GM12878 (cell line): ENCODE data around the gene CACNA1I. TPM values are rescaled to one million over a fixed set of nuclear protein-coding genes. Genes with fewer than 3 reads are reported as not detected.

Experiments used
- ATAC-seq: fragments of 200-7000 bp; cut with Tn5 transposase; 3 replicates; pipeline ENCODE4 v1.9.1; 2020; ENCODE audit warnings: mild to moderate bottlenecking, moderate library complexity
- BruUV-seq: library from RNA; stranded (reverse); fragments of 400-500 nt; replicated peaks from 2 replicates; lab custom pipeline; 2021; lab: Mats Ljungman, UMichigan
- CTCF ChIA-PET: fragments of 300-600 bp; sonication (Branson Sonifier 250); formaldehyde crosslinking; extraction: SDS; loops from one replicate; lab custom pipeline; 2021; ENCODE audit warnings: inconsistent platforms; lab: Yijun Ruan, JAX
- POLR2A ChIA-PET: fragments of 350-600 bp; formaldehyde crosslinking; extraction: SDS; loops from one replicate; lab custom pipeline; 2021; ENCODE audit warnings: inconsistent platforms; lab: Charles Lee
- RAD21 ChIA-PET: fragments of 300-600 bp; sonication (Branson Sonifier 250); formaldehyde crosslinking; loops from one replicate; lab custom pipeline; 2023; ENCODE audit warnings: antibody characterized with exemption; ENCODE audit not compliant: unreplicated experiment; lab: Charles Lee
- SMC1A ChIA-PET: fragments of 300-600 bp; sonication (Branson Sonifier 250); formaldehyde crosslinking; loops from one replicate; lab custom pipeline; 2023; ENCODE audit not compliant: unreplicated experiment, uncharacterized antibody; lab: Charles Lee
- DNase-seq: peaks from one replicate; pipeline ENCODE4 v3.0.0-alpha.2; 2011; ENCODE audit warnings: low read depth, low spot score
- FAIRE-seq: peaks from 3 replicates; lab custom pipeline; 2011; peaks lifted over from hg19 to GRCh38; lab: Jason Lieb, UNC
- H2AFZ ChIP-seq: 2 replicates; pipeline ENCODE4 v1.6.0; 2011; ENCODE audit warnings: low read depth, low read length, control low read depth; ENCODE audit not compliant: control insufficient read depth
- H3K27ac ChIP-seq: 2 replicates; pipeline ENCODE4 v1.5.1; 2011; ENCODE audit warnings: control low read depth; ENCODE audit not compliant: control insufficient read depth, insufficient read depth
- H3K27me3 ChIP-seq, 2 experiments: replicated peaks in 1 of 2; 2 replicates each; pipeline versions ENCODE4 v1.6.0 to v1.6.1; 2011; ENCODE audit warnings: low read length in 1 of 2; ENCODE audit not compliant: control insufficient read depth in 2 of 2, insufficient read depth in 2 of 2
- H3K36me3 ChIP-seq, 2 experiments: 2 replicates each; pipeline ENCODE4 v1.5.1; 2011; ENCODE audit warnings: low read length in 1 of 2; ENCODE audit not compliant: control insufficient read depth in 2 of 2, insufficient read depth in 2 of 2
- H3K4me1 ChIP-seq: 2 replicates; pipeline ENCODE4 v1.6.1; 2011; ENCODE audit warnings: mild to moderate bottlenecking, low read length, moderate library complexity, mixed read lengths; ENCODE audit not compliant: control insufficient read depth, insufficient read depth
- H3K4me2 ChIP-seq: 2 replicates; pipeline ENCODE4 v1.6.0; 2011; ENCODE audit warnings: control low read depth; ENCODE audit not compliant: control insufficient read depth, insufficient read depth
- H3K4me3 ChIP-seq: fragments of 200-600 bp; sonication (generic); 2 replicates; pipeline ENCODE4 v1.5.1; 2016
- H3K79me2 ChIP-seq: 2 replicates; pipeline ENCODE4 v1.6.0; 2011; ENCODE audit warnings: low read length; ENCODE audit not compliant: control insufficient read depth, insufficient read depth
- H3K9ac ChIP-seq: 2 replicates; pipeline ENCODE4 v1.8.0; 2011; ENCODE audit warnings: low read length, control low read depth, mixed read lengths; ENCODE audit not compliant: control insufficient read depth, insufficient read depth
- H3K9me3 ChIP-seq: replicated peaks from 3 replicates; pipeline ENCODE4 v1.5.1; 2011; ENCODE audit warnings: mild to moderate bottlenecking, low read length; ENCODE audit not compliant: control insufficient read depth, insufficient read depth
- H4K20me1 ChIP-seq: 2 replicates; pipeline ENCODE4 v1.6.0; 2011; ENCODE audit not compliant: control insufficient read depth, insufficient read depth
- ATF2 ChIP-seq: IDR thresholded peaks from 2 replicates; pipeline ENCODE4 v1.6.1; 2012; ENCODE audit warnings: low read length, inconsistent platforms
- CREM ChIP-seq: IDR thresholded peaks from 2 replicates; pipeline ENCODE4 v1.6.1; 2014; ENCODE audit warnings: antibody characterized with exemption, low read depth
- E2F8 ChIP-seq: fragments of 450-650 bp; IDR thresholded peaks from 2 replicates; pipeline ENCODE4 v1.6.1; 2018; ENCODE audit warnings: mild to moderate bottlenecking, low read depth, moderate library complexity; ENCODE audit not compliant: partially characterized antibody
- GABPA ChIP-seq: IDR thresholded peaks from 2 replicates; pipeline ENCODE4 v1.6.1; 2014; ENCODE audit warnings: antibody characterized with exemption, low read depth, mild to moderate bottlenecking, inconsistent platforms
- HDGF ChIP-seq: fragments of 450-650 bp; IDR thresholded peaks from 2 replicates; pipeline ENCODE4 v1.6.1; 2016; ENCODE audit warnings: antibody characterized with exemption
- IRF3 ChIP-seq: fragments of 450-650 bp; IDR thresholded peaks from 2 replicates; pipeline ENCODE4 v1.6.1; 2014; ENCODE audit warnings: mild to moderate bottlenecking
- KAT2A ChIP-seq: conservative IDR thresholded peaks from 2 replicates; pipeline ENCODE4 v1.6.1; 2011; ENCODE audit warnings: low read depth, low read length; ENCODE audit not compliant: control insufficient read depth
- MXI1 ChIP-seq: fragments of 150-350 bp; IDR thresholded peaks from 2 replicates; pipeline ENCODE4 v1.6.1; 2011; ENCODE audit warnings: low read depth, mild to moderate bottlenecking, inconsistent platforms, low read length, improper control_type of control experiment
- NFIC ChIP-seq: IDR thresholded peaks from 2 replicates; pipeline ENCODE4 v1.6.1; 2012; ENCODE audit warnings: low read depth, mild to moderate bottlenecking, inconsistent platforms, low read length, moderate library complexity
- NFYB ChIP-seq: IDR thresholded peaks from 2 replicates; pipeline ENCODE4 v1.6.1; 2011; ENCODE audit warnings: low read depth, mild to moderate bottlenecking, low read length, improper control_type of control experiment, moderate library complexity; ENCODE audit not compliant: insufficient read depth
- NR2C1 ChIP-seq: fragments of 450-650 bp; IDR thresholded peaks from 2 replicates; pipeline ENCODE4 v1.6.1; 2017; ENCODE audit warnings: antibody characterized with exemption, mild to moderate bottlenecking, moderate library complexity
- STAT3 ChIP-seq: IDR thresholded peaks from 2 replicates; pipeline ENCODE4 v1.6.1; 2011; ENCODE audit warnings: low read depth, low read length, improper control_type of control experiment
- ZBTB4 ChIP-seq: fragments of 450-650 bp; formaldehyde crosslinking; IDR thresholded peaks from 2 replicates; pipeline ENCODE4 v1.4.0; 2022; ENCODE audit warnings: mild to moderate bottlenecking, moderate library complexity
- ZNF217 ChIP-seq: fragments of 450-650 bp; IDR thresholded peaks from 2 replicates; pipeline ENCODE4 v1.6.1; 2017; ENCODE audit warnings: antibody characterized with exemption, mild to moderate bottlenecking
- WGBS: methylation state at CpG from one replicate; pipeline ENCODE4 v1.1.6; 2016; ENCODE audit warnings: low lambda C conversion rate; ENCODE audit not compliant: insufficient replicate concordance, insufficient coverage; ENCODE audit errors: missing lambda C conversion rate; 5-methylcytosine and 5-hydroxymethylcytosine counted together
- in situ Hi-C: fragments of 300-500 bp; cut with MboI; formaldehyde crosslinking; loops from 9 replicates; pipeline ENCODE4 v1.14.3; 2018; ENCODE audit warnings: mixed read lengths
- intact Hi-C: fragments of 100-400 bp; cut with micrococcal nuclease; formaldehyde crosslinking; loops from one replicate; pipeline ENCODE4 v1.14.2; 2022; ENCODE audit not compliant: unreplicated experiment
- polyA plus RNA-seq, 11 experiments: library from polyadenylated mRNA; depleted of rRNA in 4 of 11; unstranded in 6 of 11; stranded (reverse) in 5 of 11; fragments of >200 nt; fragmentation: Nextera tagmentation in 4 of 11; fragmentation: Illumina TruSeq in 1 of 11; extraction: Ambion mirVana in 4 of 11; extraction: Trizol in 1 of 11; gene quantifications; 1 replicate in 1 of 11; 2 replicates in 10 of 11; pipeline versions ENCODE4 v1.2.1 to v1.2.3, GENCODE V29; 2011 to 2016; ENCODE audit warnings: inconsistent platforms in 2 of 11, missing spikeins in 2 of 11, low read depth in 1 of 11
- total RNA-seq, 4 experiments: library from RNA; depleted of rRNA in 3 of 4; stranded (reverse); fragments of >200 nt in 3 of 4; fragmentation: Illumina TruSeq in 1 of 4; extraction: Trizol in 1 of 4; gene quantifications; 2 replicates each; pipeline versions ENCODE4 v1.2.1 to v1.2.3, GENCODE V29; 2013 to 2021

The CACNA1I gene
- total and polyA plus RNA-seq, 10 of the 15 experiments (the other 5 are each of a cell fraction or from before 2014, with no cell fraction given) = 0.01 to 0.03 TPM; not detected in 8

- H3K36me3 ChIP-seq = no peaks in the 10 kb centered on the region
- H3K4me1 ChIP-seq = no peaks in the 10 kb centered on the region
- ChIA-PET RAD21 (interaction anchor here (1.4 kb wide), 1 partner anchor 390 kb away, joined by 6 read pairs; no protein-coding TSS in a partner anchor), POLR2A (no interaction called here), SMC1A (no interaction called here), CTCF (no interaction called here)
- H3K27me3 ChIP-seq = no peaks in the 10 kb centered on the region
- no peak overlapping the region for H3K4me2 ChIP-seq
- H4K20me1 ChIP-seq = no peaks in the 10 kb centered on the region; the same call in 1 of the 2 replicates
- no peak overlapping the region for H3K4me3 ChIP-seq
- no peaks in the 10 kb centered on the region for H3K9me3 ChIP-seq
- no peaks in the 10 kb centered on the region for H3K79me2 ChIP-seq
- H3K27ac ChIP-seq = no peak overlapping the region
- DNase-seq (no peak), FAIRE-seq (no peak), ATAC-seq (no peak)
- WGBS = 25% methylated on average over 18 of the region's 18 CpGs
- H3K9ac ChIP-seq = no peak overlapping the region
- intact Hi-C loops = loop anchor here (10.0 kb wide), 1 partner anchor 300 kb away; no protein-coding TSS in a partner anchor
- no peak overlapping the region for H2AFZ ChIP-seq
- in situ Hi-C loops = no loop called here
- no TSS peak for BruUV-seq
- no peak for TF ChIP-seq ZNF217
- no peak for TF ChIP-seq MXI1
- TF ChIP-seq NFIC = no peak
- no peak for TF ChIP-seq STAT3
- TF ChIP-seq NFYB = no peak
- TF ChIP-seq CREM = no peak
- TF ChIP-seq GABPA = no peak
- no peak for TF ChIP-seq E2F8
- TF ChIP-seq ZBTB4 = no peak
- no peak for TF ChIP-seq KAT2A
- no peak for TF ChIP-seq NR2C1
- TF ChIP-seq IRF3 = no peak
- TF ChIP-seq HDGF = no peak
- TF ChIP-seq ATF2 = no peak
Measured at GRCh38 chr22:39634530-39635405, 64.2 kb downstream of the CACNA1I start.
